Regular cardiac myocyte (primary cell): Measurements from ENCODE around the gene MED17. TPM values are rescaled to one million over a fixed set of nuclear protein-coding genes. Genes with fewer than 3 reads are reported as not detected.

Experiments used
- total RNA-seq: library from RNA; depleted of rRNA; stranded (reverse); fragments of >200 nt; gene quantifications from 2 replicates; pipeline ENCODE4 v1.2.3, GENCODE V29; 2014

The MED17 gene, protein sequence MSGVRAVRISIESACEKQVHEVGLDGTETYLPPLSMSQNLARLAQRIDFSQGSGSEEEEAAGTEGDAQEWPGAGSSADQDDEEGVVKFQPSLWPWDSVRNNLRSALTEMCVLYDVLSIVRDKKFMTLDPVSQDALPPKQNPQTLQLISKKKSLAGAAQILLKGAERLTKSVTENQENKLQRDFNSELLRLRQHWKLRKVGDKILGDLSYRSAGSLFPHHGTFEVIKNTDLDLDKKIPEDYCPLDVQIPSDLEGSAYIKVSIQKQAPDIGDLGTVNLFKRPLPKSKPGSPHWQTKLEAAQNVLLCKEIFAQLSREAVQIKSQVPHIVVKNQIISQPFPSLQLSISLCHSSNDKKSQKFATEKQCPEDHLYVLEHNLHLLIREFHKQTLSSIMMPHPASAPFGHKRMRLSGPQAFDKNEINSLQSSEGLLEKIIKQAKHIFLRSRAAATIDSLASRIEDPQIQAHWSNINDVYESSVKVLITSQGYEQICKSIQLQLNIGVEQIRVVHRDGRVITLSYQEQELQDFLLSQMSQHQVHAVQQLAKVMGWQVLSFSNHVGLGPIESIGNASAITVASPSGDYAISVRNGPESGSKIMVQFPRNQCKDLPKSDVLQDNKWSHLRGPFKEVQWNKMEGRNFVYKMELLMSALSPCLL
- 24.5 and 35.1 TPM in 2 replicates for total RNA-seq

DNA sequence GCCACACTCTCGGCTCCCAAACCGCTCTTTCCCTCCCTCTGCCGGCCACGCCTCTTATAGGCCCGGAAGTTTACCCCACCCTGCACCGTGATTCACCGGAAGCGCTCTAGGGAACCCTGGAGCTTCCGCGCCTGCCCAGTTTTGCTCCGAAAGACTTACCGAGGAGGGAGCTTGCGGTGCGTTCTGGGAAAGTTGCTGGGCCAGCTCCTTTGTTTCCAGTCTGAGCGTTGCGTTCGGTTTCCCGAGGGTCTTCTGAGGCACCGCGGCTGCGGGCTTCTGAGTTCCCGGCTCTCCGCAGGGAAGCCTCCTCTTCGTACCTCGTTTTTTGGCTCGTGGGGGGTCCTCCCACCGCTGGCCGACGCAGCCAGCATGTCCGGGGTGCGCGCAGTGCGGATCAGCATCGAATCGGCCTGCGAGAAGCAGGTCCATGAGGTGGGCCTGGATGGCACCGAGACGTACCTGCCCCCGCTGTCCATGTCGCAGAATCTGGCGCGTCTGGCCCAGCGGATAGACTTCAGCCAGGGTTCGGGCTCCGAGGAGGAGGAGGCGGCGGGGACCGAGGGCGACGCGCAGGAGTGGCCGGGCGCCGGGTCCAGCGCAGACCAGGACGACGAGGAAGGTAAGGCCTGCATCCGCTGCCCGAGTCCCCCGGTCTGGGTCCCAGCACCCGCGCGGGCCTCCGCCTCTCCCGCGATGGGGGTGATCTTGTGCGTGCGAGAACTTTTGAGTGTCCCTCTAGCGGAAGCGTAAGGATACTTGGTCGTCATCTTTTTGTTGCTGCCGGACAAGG lies at the start of gene MED17:
Gene MED17, plus strand, starts transcription at position 138 of the 790 bp plus-strand sequence. Its CDS starts 232 bp downstream, at position 370.

GRCh38 chr11:93741094-93741881 lies 42.8 kb upstream of the MED17 start, which contains the start of the genes C11orf54 and TAF1D:
TSS of gene C11orf54 (plus strand) at chr11:93741672. CDS start at chr11:93747394, 5,722 bp downstream.
TSS of gene TAF1D (minus strand) at chr11:93741495. CDS start at chr11:93739304, 2,191 bp downstream.

GRCh38 chr11:93850594-93851018 lies 66.5 kb downstream of the MED17 start, which contains the start of gene VSTM5:
TSS of gene VSTM5 (minus strand) at chr11:93850618. CDS start at chr11:93850502, 116 bp downstream.

Other genes starting within 250 kb of the MED17 start
- 9.9 and 10.4 TPM in 2 replicates for gene SMCO4, start 240.9 kb upstream of the MED17 start, total RNA-seq
- 19.2 and 20.6 TPM in 2 replicates for gene CEP295, start 122.6 kb upstream of the MED17 start, total RNA-seq
- gene TAF1D, start 42.8 kb upstream of the MED17 start, total RNA-seq: 164 and 316 TPM in 2 replicates
- 11.3 and 23.7 TPM in 2 replicates for gene C11orf54, start 42.6 kb upstream of the MED17 start, total RNA-seq
- under 0.01 TPM in 1 of 2 replicates, not detected in the other for gene VSTM5, start 66.3 kb downstream of the MED17 start, total RNA-seq
- gene HEPHL1, start 237.1 kb downstream of the MED17 start, total RNA-seq: under 0.01 TPM in 1 of 2 replicates, not detected in the other